EH (cell line): ENCODE data around the gene MUSK.

ENCODE experiments used
- DNase-seq: peaks from one replicate; pipeline ENCODE4 v3.0.0-alpha.2; 2015; ENCODE audit warnings: low read depth

Gene MUSK

DNA sequence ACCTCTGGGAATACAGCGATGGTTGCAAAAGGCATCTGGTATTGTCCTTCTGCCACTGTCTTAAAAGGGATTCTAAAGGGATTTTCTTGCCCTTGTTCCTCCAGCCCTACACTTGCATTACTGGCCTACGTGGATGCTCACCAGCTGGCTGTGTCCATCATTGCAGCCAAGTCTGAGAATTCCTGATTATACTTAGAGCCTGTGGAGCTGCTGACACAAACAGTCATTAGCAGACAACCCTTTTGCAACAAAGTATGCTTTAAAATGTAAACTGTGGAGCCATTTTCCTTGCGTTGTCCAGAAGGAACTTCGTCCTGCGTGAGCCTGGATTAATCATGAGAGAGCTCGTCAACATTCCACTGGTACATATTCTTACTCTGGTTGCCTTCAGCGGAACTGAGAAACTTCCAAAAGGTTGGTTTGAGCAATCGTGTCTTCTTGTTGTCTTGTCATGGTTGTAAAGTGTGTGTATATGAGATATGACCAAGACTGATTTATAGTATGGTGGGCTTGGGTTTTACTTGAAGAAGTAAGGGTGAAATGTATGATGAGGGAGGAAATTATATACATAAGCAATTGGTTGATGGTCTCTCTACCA is at the start of gene MUSK:
Gene MUSK, plus strand, starts transcription at position 222 of the 598 bp plus-strand sequence. Its CDS starts 114 bp downstream, at position 336.
- no peak for DNase-seq

DNA sequence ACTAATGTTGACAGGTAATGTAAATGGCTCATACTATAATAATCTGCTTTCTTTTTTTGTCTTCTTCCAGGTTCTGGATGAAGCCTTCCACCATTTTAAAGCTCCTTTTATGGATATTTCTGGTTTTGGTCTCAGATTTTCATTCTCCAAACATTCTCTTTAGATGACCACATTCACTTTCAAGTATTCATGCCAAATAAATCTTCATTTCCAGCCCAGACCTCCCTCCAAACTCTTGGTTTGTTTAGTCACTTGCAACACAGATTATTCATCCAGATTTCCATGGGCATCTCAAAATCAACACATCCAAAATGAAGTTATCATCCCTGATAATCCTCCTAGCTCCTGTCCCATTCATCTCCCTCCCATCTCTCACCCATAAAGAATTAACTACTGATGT is 48.8 kb upstream of the MUSK start:
- peak; percentile 73 for DNase-seq

DNA sequence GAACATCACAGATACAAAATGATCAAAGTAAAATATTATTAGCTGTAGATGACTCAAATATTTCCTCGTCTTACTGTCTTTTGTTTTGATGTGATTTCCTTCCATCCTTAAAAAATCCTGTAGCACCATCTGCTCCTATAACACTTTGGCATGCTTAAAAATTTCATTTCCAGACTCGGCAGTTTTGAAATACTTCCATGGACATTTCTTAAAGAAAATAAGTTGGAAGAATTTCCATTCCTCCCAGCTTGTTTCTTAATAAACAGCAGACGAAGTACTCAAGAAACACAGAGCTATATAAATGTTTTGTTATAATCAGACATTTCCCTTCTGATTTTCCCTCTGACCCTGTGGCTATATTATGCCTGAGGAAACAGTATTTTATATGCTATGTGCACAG is 47.9 kb upstream of the MUSK start:
- no peak for DNase-seq

DNA sequence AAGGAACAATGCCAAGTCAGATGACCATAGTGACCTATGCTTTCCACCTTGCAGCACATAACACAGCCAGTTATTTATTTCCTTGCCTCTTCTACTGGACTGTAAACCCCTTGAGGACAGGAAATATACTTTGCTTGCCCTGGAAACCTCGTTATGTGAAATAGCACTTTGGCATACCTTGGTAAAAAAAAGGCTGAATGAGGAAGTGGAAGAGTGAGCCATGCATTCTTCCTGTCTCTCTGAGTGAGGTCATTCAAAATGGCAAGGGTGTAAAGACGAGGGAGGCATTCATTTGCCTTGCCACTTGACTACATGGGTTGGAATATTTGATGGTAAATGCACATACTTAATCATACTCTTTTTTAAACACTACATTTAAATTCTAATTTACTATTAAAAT is 46.2 kb upstream of the MUSK start:
- no peak for DNase-seq

DNA sequence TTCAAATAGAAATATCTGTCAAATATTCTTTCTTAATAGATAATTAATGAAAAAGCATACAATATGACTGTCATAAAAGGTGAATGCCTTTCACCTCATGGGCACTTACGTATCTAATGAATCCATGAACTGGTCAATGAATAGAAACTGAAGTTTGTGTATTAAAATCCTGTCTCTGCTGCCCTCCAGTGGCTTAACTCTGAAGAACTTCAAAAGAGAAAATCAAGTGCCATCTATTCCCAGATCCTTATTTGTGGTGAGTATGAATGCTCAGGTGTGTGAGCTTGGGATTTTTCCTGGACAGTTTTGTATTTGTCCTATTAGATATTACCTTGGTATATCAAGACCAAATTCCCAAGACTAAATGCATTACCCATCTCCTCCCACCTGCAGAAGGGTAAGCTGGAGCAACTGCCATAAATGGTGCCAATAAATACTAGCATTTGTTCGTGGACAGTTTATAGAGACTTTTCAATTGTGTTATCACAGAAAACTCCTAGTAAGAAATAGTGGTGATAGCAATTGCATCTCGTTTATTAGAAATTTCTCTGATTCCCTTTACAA is 45.0 kb upstream of the MUSK start:
- DNase-seq = peak; percentile 71

DNA sequence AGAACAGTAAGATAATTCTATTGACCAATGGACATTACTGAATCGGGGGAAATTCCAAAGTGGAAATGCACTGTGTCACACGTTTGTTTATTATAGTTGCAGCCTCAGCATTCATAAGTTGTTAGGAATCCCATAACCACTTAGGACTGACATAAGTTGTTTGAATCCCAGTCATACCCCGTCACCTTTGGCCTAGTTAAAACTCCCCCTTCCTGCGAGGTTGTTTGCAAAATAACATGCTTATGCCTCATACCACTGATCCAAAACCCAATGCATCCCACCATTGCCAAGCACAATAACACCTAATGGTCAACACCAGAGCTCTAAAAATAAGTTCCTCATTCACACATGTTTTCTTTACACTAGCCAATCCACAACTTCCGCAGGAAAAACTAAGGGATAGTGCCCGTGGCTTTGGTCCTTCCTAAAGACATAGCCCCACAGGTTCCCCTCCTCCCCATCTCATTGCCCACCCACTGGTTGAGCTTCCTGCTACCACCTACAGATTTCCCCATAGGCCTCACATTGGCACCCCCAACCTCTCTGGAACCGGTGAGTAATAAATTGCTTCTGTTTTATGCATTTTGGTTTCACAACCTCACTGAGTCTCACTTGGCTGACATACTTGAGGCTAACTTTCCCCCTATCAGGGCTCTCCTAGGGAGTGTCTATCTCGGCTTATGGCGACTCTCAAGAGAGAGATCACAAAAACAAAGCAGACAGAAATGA is 42.3 kb upstream of the MUSK start:
- peak; percentile 93 for DNase-seq

DNA sequence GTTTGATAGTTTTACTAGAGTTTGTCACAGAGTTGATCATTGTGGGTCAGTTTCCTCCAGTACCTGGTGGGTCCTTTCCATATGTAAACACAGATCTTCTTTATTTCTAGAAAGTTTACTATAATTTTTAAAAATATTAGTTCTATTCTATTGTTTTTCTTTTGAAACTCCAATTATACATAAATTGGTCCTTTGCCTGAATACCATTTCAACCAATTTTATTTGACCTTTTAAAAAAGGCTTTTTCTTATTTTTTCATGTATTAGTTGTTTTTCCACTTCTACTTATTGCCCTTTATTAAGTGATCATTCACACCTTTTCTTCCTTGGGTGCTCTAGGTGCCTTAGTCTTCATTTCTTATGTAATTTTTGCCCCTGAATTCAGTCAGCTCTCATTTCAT is 33.0 kb upstream of the MUSK start:
- no peak for DNase-seq

DNA sequence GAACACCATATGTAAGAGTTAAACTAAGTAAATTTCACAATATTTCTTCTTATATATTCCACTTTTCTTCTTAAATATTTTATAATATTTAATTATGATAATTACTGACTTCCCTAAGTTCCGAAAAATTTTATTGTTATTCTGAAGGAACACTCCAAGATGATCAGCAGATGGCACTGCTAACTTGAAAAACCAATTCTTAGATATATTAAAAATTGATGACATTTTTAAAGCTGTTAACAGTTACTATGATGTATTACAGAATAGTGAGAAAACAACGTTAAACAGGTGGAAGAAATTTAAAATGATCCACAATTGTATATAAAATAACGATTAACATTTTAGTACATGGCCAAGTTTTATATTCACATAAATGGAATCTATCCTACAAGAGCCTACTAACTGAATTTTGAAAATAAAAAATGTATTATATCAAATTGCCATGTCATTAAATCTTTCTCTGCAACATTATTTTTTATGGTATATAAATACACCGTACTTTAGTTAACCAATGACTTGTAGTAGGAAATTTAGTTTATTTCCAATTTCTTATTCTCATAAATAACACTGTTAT is 30.1 kb upstream of the MUSK start:
- peak; percentile 54 for DNase-seq

DNA sequence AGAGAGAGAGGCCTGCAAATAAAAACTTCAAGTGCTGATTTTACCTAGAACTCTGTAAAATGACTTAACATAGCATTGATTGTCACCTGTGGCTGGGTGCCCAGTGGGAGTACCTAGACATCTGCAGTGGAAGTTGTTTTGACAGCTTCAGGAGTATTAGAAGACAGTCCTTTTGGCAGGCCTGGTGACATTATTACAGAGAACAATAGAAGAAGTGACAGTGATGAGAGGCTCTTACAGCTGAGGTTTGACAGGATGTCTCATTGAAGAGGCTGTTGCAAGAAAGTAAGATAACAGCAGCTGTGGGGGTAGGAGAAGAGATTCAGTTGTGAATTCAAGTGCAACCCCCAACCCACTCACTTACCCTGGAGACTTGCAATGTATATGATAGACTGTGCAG is 27.9 kb upstream of the MUSK start:
- no peak for DNase-seq

DNA sequence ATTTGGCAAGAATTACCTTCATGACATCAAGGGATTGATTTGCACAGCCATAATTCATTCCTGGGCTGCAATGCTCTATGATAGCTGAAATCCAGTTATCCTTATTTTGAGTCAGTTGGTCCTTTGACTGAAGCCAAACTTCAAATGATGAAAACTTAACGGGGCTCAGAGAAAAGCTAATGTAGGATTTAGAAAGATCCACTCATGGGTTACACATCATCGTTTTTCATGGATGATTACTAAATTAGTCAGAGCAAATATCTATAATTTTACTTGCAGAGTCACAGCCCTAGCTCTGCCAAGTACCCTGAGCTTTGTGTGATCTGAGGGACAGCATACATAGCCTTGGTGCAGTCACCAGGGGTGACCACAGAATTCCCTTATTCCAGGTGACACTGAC is 27.3 kb upstream of the MUSK start:
- peak; percentile 59 for DNase-seq

DNA sequence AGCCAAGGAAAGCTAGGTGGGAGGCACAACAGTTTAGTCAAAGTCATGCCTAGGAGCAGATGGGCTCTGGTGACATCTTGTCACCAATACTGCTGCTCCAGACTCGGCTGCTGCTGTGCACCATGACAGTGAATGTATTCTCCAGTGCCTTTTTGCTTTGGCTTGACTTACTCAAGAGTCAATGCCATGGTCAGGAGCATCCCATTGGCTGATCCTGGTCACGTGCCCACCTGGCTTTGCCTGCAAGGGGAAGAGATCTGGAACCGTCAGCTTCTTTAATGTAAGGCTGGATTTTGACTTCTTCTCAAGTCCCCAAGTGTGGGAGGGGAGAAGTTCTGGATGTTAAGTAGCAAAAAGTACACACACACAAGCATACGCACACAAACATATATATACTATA is 19.9 kb upstream of the MUSK start:
- no peak for DNase-seq

DNA sequence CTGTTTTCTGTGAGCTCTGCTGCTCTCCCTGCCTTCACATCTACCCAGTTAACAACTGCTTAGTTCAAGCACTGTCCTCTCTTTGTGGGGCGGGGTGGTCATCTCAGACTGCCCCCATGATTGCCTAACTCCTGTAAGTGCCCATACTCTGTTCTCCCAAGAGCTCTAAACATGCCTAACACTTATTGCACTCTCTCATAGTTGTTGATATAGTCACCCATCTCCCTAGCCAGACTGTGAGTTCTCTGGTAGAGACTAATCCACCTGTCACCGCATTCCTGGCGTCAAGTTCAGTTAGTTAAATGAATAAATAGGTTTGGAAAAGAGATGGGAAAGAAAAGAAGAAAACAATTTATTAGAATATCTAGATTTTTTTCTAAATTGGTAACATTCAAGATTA is 18.3 kb upstream of the MUSK start:
- peak; percentile 88 for DNase-seq

DNA sequence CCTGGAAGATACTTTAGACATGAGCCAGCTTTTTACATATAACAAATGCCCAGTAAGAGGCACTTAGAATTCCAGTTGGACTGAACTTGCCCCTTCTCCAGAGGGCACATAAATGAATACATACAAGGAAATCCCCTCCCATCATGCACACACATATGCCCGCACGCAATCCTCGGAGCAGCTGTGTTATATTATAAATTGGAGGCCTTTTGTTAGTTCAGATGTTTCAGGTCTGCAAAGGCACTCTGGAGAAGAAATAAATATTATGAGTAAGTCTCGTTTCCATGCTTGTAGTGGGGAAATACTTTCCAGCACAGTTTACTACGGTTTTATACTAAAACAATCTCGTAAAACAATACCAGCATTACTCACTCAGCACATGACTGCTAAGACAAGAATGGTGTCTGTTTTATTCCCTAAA is 17.6 kb upstream of the MUSK start:
- peak; percentile 98 for DNase-seq

DNA sequence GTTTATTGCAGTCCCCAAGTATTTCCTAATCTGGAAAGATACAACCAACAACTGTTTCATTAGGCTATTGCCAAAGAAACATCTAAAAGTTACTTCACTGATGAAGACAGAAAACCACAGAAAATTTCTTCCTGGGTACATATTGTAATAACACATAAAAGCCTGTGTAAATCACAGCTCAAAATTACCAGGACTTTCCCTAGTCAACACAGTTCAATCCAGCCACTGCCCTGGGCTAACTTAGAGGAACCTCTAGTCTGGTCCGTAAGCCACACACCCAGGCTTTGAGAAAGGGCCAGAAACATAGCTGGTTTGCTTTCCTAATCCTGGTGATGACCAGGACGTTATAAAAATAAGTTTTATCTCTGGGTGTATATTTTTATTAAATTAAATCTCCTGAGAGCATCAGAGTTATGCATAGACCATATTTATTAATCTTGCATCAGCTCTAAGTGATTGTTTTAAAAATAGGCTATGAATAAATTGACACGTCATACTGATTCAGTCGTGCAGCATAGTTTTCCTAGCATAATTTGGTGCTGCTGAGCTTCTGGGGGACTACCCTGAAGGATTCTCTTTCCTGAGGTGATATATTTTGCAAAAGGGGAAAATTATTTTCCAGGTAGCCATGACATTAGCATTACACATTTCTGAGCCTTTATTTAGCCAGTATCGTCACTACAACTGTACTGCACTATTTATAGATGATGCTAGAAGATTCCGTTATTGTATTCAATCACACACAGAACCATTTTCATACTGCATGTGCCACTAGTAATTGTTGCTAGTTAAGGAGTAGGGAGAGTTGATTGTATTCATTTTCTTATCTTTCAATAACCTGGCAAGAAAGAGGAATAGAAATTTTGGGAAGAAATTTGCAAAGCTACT is 12.6 kb upstream of the MUSK start:
- peak; percentile 91 for DNase-seq

DNA sequence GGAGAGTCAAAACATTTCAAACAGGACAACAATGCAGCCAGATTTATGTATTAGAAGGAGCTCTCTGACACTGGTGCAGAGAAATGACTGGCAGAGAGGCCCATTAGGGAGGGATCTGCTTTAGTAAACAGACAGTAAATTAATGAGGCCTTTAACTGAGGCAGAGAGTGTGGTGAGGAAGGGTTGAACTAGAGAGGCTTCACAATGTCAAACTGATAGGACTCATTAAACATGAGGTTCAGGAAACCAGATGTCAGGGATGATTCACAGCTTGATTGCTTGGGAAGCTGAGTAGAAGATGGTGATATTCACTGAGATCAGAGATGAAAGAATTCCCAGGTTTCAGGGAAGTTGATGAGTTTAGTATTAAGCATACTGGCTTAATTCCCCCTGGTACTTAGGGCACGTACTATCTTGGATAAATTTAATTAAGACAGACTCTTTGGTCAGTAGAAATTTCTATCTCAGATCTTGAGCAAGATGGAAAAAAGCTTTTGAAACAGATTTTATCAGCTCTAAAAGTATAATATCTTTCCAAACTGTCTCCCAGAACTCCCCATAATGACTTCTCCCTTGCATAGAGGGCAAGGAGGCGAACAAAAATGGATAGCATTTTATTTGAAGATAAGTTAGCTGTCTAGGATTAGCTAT is 8.6 kb upstream of the MUSK start:
- peak; percentile 90 for DNase-seq

DNA sequence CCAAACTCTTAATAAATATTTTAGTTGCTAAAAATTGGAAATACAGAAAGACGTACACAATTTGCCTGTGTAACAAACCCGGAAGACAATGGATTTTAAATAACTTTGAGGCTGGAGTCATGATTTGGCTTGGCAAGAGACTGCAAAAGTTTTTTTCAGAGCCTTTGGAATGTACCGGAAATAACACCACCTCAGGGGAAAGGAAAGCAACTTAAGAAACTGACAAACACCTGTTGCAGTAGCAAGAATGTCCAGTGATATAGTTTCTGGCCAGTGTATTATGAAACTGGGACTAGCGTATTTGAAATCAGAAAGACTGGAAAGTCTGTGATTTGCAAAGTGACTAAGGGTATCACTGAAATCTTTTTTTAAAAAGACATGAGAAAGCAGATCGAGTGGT is 842 bp downstream of the MUSK start:
- peak; percentile 13 for DNase-seq

DNA sequence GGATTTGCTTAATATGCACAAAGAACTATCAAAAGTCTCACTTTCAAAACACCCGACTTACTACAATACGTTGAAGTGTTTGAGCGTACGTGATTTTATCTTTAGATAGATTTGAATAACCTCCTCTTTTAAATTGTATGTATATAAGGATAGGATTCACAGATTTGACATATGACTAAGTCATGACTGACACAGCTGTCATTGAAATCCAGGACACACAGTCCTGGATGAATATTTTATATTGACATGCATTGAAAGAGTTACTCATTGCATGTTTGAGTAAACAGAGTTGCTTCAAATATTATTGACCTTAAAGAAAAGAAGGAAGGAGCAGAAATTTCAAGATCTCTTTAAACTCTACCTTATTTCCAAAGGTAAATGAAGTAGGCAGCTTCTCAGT is 3.3 kb downstream of the MUSK start:
- no peak for DNase-seq

DNA sequence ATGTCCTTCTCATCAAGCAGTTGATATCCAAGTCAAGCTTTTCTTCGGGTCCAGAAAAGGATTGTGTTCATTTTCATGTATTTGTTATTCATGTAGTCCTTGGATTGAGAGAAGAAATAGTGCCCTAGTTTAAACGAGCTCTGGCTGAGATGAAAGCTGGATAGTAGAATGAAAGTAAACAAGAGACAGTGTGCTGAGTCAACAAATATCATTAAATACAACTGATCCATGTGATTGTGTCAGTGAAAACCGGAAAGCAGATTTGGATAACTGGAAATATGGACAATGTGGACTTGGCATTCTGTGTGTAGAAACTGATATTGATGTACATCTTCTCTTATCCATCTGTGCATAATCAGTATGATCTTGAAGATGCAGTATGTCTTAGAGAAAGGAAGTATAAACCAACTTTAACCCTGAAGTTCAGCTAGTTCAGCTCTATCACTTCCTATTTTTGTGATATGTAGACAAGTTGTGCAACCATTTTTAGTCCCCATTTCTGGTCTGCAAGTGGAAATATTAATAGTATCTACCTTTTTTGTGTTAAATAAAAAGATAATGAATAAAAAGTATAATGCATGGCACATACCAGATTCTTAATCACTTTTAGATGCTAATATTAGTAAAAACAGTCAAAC is 4.4 kb downstream of the MUSK start:
- DNase-seq = no peak

DNA sequence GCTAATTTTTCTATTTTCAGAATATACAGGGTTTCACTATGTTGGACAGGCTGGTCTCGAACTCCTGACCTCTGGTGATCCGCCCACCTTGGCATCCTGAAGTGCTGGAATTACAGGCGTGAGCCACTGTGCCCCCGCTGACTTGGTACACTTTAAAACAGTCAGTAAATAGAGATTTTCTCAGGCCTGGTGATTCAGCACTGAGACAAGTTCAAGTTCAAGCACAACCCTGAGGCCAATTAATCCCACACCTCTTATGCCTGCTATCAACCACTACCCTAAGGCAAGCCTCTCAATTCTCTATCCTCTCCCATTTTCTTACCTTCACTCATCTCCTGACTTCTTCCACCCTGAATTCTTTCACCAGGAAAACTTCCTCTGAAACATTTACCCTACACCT is 18.9 kb downstream of the MUSK start:
- no peak for DNase-seq

DNA sequence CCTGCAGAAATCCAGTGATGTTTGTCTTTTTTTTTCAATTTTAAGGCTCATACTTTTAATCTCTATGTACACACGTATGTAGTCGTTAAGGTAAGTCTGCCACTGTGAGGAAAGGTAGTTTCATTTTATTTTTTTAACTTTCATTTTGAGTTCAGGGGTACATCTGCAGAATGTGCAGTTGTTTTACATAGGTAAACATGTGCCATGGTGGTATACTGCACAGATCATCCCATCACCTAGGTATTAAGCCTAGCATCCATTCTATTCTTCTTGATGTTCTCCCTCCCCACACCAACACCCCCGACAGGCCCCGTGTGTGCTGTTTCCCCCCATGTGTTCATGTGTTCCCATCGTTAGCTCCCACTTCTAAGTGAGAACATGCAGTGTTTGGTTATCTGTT is 19.7 kb downstream of the MUSK start:
- DNase-seq = no peak

DNA sequence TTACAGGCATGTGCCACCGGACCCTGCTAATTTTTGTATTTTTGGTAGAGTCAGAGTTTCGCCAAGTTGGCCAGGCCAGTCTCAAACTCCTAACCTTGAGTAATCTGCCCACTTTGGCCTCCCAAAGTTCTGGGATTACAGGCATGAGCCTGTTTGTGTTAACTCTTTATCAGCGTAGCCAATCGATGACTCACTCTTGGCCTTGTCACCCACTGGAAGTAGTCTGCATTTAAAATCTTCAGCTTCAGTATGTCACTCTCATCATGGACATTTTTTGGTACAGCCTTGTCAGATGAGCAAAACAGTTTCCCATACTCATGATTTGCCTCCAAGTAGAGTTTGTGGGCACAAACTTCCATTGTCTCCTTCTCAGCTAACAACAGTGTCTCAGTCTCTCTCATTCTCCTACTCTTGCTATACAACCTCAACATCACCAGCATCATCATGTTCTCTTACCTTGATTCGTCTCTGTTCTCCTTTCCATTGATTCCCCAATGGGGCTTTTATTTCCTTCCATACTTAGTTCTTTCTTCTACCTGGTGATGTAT is 22.5 kb downstream of the MUSK start:
- DNase-seq = peak; percentile 75
